Measurements from ENCODE around the gene ANKIB1.

The ANKIB1 gene

GRCh38 chr7:92266415-92267241 lies 20.9 kb downstream of the ANKIB1 start:
- no peak for DNase-seq

DNA sequence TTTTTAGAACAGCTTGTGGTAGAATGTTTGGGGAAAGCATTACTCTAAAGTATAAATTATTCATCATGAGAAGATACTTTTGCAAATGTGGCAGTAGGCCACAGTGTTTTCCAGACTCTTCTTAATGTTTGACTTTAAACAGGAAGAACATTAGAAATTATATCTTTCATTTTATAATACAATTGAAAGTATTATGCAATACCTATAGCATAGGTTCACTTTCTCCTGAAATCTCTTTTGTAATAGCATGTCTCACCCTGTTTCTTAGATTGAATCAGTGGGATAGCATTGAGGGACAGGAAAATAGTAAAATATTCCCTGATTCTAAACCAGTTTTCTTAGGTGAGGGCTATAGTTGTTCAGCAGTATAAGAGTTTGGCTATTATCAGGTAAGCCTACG lies 23.1 kb downstream of the ANKIB1 start:
- no peak for DNase-seq

- DNase-seq: no peak
Measured at GRCh38 chr7:92275327-92275726, 29.6 kb downstream of the ANKIB1 start.

- DNase-seq: no peak
Measured at GRCh38 chr7:92276460-92276864, 30.7 kb downstream of the ANKIB1 start.

GRCh38 chr7:92279396-92280031 lies 33.7 kb downstream of the ANKIB1 start:
- no peak for DNase-seq

DNA sequence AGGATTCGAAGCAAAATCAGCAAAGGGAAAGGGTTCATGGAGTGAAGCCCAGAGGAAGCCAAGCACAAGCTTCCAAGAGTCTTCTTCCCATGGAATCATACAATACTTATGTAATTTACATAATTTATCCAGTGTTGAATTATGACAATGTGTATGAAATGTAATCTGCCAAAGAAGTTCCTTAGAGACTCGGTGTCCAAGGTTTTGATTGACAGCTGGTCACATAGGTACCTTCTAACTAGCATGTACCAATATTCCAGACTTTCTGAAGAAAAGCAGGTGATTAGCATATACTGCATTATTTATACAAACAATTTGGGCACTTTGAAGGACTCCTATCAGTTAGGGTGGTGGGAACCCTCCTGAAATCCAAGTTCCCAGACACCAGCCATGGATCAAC lies 35.3 kb downstream of the ANKIB1 start:
- DNase-seq: no peak

- no peak for DNase-seq
Measured at GRCh38 chr7:92282221-92282814, 36.5 kb downstream of the ANKIB1 start.

- no peak for DNase-seq
Measured at GRCh38 chr7:92282930-92283329, 37.2 kb downstream of the ANKIB1 start.

DNA sequence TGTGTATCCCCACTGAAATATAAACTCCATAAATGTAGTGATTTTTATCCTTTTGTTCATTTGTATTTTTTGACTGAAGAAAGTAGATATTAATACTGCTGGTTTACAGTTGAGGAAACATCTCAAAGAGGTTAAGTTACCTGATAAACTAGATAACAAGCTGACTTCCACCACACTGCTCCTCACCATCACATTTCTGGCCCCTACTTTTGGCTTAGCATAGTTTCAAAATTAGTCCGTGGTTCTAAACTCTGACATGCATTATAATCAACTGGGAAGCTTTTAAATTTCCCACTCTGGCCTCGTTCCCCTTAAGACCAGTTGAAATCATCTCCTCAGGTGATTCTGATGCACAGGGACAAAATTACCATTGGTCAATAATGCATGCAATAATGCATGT lies 43.5 kb downstream of the ANKIB1 start:
- no peak for DNase-seq

DNA sequence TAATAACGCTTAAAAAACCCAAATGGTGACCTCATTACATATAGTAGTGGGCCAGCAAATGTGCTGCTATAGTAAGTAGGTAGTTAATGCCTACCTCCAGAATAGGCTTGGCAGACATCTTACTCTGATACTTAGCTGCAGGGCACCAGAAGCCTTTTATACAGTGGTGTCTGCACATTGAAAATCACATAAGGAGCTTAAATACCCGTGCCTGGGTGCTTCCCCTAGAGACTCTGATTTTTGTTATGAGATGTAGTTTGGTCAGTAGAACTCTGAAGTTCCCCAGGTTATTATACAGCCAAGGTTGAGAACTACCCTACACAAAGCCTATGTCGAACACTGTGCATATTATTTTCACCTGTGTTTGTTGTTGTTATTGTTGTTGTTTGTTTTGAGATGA lies 47.2 kb downstream of the ANKIB1 start:
- DNase-seq: no peak

DNA sequence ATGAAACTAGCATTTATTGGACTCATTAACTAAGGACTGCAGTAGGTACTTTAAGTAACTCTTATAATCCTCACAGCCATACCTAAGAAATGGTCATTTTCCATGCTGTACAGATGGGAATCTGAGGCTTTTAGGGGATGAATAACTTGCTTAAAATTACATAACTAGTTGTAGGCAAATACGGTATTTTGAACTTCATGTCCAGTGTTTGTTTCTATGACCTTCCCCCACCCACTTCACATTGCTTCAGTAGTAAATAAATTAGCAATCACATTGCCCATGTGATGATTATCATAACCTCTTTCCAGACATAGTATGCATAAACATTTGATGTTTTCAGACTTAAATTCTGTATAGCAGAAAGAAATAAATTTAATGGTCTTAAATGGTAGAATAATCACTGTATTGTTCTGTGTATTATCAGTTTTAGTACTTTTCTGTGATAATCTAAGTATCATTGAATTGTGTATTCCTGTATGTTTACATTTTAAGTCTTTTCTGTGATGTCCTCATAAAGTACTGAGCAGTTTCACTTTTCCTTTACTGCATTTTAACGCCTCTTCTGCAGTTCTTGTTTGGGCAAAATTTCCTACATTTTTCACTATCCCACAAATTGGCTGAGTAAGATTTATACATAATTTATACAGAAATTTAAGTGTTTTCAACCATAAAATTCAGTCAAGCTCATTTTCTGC lies 48.3 kb downstream of the ANKIB1 start:
- no peak for DNase-seq

GRCh38 chr7:92295391-92295790 lies 49.6 kb downstream of the ANKIB1 start:
- no peak for DNase-seq

GRCh38 chr7:92296235-92296634 lies 50.5 kb downstream of the ANKIB1 start:
- DNase-seq: no peak

DNA sequence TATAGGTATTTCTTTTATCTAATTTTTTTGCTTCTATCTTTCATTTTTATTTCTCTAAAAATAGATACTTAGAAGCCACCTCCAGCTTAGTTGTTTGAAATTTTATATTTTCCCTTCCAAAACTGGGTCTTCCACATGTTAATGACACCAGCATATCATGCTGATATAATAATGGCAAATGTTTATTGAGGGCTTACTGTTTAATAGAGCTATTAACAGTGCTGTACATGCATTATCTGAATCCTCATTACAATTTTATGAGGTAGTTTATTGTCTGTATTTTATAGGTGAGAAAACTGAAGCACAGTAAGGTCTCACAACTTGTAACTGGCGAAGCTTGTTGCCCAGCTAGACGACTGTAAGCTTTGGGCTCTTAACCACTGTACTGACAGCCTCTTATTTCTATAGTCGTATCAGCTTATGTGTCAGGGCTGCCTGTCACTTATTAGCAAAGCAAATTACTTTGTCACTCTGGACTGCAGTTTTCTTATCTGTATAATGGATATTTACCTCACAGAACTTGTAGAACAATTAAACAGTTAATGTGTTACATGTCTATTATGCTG lies 51.2 kb downstream of the ANKIB1 start:
- no peak for DNase-seq

- no peak for DNase-seq
Measured at GRCh38 chr7:92297736-92298135, 52.0 kb downstream of the ANKIB1 start.

GRCh38 chr7:92303761-92304160 lies 58.0 kb downstream of the ANKIB1 start:
- no peak for DNase-seq

DNA sequence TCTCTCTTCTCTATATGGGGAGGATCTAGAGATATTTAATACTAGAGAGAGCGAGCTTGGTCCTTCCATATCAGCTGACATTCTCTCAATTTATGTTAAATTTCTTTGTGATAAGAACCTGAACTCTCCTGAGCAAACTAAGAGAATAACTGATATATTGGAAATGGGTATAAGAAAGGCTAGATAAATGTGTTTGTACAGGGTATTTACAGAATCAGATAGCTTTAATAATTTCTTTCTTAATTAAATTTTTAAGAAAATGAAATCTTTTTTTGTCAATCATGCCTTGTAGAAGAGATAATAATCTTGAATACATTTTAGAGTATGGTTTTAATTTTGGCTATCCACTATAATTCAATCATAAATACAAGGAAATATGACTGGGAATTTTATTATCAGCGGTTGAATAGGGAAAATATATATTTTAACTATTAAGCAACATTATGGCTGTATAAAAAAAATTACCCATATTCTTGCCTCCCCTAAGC lies 58.7 kb downstream of the ANKIB1 start:
- no peak for DNase-seq

- no peak for DNase-seq
Measured at GRCh38 chr7:92306153-92306552, 60.4 kb downstream of the ANKIB1 start.

GRCh38 chr7:92313055-92313454 lies 67.3 kb downstream of the ANKIB1 start:
- DNase-seq: peak; percentile 11

GRCh38 chr7:92319243-92319642 lies 73.5 kb downstream of the ANKIB1 start:
- DNase-seq: no peak

- no peak for DNase-seq
Measured at GRCh38 chr7:92325173-92325572, 79.4 kb downstream of the ANKIB1 start.

- no peak for DNase-seq
Measured at GRCh38 chr7:92325858-92326257, 80.1 kb downstream of the ANKIB1 start.

DNA sequence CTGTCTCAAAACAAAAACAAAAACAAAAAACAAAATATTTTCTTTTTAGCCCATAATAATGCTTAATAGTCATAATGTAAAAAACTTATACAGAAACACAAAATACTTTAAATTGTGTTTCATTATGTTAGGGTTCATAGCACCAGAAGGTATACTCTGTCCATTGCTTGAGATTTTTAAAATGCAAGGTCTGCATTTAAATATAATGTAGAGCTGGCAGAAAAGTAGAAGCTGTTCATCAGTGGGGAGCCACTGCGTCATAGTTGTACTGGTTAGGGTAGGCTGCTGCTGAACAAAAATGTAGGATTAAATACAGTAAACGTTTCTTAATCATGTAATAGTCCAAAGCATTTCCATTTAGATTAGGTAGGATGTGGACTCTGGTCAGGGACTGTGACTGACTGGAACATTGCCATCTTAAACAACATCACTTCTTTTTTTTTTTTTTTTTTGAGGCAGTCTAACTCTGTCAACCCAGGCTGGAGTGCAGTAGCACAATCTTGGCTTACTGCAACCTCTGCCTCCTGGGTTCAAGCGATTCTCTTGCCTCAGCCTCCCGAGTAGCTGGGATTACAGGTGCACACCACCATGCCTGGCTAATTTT lies 85.2 kb downstream of the ANKIB1 start:
- DNase-seq: no peak

Measured in NK-92 treated with Interleukin-12 subunit alpha and Interleukin-12 subunit beta, amount 100 ng/mL, for 24 hours (cell line).